LNCaP clone FGC (cell line): ENCODE measurements around the gene CPSF6.
"Not testable (repeated sequence)": the region's sequence is repeated elsewhere in the genome, so short reads cannot be mapped to it uniquely, and the experiment has no call there.

Source experiments
- DNase-seq: peaks from one replicate; pipeline ENCODE4 v3.0.0-alpha.2; 2011; ENCODE audit warnings: low read depth
- H3K4me3 ChIP-seq: 2 replicates; pipeline ENCODE4 v1.5.1; 2011; ENCODE audit warnings: mild to moderate bottlenecking, low read depth, low read length, control low read depth
- TF ChIP-seq, protein P1 (sequence below): IDR thresholded peaks from 2 replicates; pipeline ENCODE4 v1.5.1; 2012; ENCODE audit warnings: mild to moderate bottlenecking; ENCODE audit not compliant: control insufficient read depth, insufficient read depth; ENCODE audit errors: extremely low read depth

Gene CPSF6

DNA sequence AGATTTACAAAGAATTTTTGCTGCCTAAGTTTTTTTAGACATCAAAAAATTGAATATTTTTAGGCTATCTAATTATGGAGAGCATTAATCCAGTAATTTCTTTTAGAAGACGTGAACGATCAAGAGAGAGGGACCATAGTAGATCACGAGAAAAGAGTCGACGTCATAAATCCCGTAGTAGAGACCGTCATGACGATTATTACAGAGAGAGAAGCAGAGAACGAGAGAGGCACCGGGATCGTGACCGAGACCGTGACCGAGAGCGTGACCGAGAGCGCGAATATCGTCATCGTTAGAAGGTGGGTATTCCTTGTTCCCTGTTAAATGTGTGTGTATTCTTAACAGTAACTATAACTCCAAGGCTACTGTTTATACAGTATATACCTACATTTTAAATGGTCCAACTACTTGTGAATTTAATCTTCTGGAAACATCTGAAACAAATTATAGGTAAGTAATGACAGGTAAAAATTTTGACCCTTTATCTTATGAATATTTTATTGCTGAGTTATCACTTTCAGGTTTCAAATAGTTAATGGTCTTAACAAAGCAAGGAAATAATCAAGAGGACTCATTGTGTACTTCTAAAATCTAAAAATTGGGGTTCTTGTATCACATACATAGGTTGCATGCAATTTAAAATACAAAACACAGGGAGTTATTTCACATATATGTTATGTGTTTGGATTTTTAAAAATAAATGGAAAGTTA is 23.1 kb downstream of the CPSF6 start:
- DNase-seq = no peak
- TF ChIP-seq, protein P1, sequence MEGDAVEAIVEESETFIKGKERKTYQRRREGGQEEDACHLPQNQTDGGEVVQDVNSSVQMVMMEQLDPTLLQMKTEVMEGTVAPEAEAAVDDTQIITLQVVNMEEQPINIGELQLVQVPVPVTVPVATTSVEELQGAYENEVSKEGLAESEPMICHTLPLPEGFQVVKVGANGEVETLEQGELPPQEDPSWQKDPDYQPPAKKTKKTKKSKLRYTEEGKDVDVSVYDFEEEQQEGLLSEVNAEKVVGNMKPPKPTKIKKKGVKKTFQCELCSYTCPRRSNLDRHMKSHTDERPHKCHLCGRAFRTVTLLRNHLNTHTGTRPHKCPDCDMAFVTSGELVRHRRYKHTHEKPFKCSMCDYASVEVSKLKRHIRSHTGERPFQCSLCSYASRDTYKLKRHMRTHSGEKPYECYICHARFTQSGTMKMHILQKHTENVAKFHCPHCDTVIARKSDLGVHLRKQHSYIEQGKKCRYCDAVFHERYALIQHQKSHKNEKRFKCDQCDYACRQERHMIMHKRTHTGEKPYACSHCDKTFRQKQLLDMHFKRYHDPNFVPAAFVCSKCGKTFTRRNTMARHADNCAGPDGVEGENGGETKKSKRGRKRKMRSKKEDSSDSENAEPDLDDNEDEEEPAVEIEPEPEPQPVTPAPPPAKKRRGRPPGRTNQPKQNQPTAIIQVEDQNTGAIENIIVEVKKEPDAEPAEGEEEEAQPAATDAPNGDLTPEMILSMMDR = no peak
- no peak overlapping the region for H3K4me3 ChIP-seq

DNA sequence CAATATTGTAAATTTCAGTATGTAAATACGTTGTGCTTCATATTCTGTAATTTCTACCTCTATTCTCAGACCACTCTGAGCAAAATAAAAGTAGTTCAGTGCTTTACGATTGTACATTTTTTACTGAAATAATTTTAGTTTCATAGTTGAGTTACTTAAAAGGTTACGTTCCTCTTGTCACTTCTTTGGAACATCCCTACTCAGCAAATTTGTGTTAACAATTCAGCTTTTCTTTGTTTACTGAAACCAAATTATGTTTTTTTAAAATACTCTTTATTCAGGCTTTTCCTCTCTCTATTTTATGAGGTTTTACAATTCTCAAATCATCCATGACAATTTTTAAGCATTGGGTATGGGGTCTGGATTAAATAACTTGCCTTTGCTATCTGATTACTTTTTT is 25.8 kb downstream of the CPSF6 start:
- DNase-seq = no peak
- TF ChIP-seq, protein P1 = no peak
- H3K4me3 ChIP-seq = no peak overlapping the region

DNA sequence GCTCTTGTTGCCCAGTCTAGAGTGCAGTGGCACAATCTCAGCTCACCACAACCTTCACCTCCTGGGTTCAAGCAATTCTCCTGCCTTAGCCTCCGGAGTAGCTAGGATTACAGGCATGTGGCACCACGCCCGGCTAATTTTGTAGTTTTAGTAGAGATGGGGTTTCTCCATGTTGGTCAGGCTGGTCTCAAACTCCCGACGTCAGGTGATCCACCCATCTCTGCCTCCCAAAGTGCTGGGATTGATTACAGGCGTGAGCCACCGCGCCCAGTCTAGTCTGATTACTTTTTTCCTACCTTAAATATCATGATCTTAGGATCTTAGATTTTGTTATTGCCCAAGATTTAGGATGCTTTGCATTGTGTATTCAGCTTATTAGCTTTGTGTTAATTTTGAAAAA is 26.3 kb downstream of the CPSF6 start:
- not testable (repeated sequence) for H3K4me3 ChIP-seq, DNase-seq

DNA sequence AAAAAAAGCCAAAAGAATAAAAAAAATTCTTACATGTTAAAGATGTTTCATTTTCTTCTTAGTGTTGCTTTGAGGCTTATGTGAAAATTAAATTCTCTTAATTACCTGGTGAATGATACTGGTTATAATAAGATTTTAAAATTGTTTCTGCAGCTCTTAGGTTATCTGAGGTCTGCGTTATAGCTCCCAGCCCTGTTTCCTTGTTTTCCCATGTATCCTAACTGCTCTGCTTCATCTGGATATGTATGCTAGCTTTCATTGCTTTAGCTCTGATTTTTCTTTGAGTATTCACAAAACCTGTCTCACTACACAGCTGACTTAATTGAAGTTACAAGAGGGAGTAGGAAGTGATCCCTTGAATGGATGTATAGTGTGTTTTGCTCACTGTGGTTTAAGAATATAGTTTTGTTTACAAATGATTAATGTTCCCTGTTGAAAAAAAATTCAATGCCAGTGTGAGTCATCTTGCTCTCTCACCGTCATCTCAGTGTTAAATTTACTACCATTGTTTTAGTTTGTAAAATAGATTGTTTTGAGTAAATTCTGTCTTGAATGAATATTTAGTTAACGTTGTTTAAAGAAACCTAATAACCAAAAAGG is 26.8 kb downstream of the CPSF6 start:
- no peak overlapping the region for H3K4me3 ChIP-seq
- TF ChIP-seq, protein P1 = no peak
- no peak for DNase-seq

DNA sequence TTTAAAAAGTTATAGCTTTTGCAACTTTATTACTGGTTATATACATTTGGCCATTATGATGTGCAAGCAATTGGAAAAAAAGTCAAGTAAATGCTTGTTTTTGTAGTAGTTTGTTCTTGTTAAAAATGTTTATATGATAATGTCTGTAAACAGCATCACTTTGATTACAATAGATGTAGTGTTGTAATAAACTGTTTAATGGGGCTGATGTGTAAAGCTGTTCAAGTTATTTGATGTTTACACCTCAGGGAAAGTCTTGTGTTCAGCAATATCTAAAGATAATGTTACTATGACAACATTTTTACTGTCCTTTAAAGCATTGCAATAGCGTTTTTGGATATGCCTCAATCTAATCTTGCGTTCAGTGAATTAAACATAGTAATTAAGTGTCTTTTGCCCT is 30.4 kb downstream of the CPSF6 start:
- no peak overlapping the region for H3K4me3 ChIP-seq
- DNase-seq = peak; percentile 53
- TF ChIP-seq, protein P1 = no peak

DNA sequence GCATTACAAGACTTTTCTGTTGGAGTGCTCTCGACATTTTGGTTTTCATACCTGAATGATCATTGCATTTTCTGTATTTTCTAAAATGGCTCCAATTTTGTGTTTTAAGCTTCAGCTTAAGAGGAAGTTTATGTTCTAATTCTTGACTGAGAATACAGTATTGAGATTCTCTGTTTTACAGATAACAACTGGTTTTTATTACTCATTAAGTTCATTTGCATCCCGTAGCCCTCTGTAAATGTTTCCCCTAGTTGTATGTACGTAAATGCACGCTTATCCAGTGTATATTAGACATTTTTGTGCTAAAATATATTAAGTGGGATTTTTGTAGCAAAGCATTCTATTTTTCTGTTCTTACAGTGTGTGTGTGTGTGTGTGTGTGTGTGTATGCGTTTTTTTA is 33.1 kb downstream of the CPSF6 start:
- TF ChIP-seq, protein P1 = no peak
- H3K4me3 ChIP-seq = no peak overlapping the region
- DNase-seq = no peak

DNA sequence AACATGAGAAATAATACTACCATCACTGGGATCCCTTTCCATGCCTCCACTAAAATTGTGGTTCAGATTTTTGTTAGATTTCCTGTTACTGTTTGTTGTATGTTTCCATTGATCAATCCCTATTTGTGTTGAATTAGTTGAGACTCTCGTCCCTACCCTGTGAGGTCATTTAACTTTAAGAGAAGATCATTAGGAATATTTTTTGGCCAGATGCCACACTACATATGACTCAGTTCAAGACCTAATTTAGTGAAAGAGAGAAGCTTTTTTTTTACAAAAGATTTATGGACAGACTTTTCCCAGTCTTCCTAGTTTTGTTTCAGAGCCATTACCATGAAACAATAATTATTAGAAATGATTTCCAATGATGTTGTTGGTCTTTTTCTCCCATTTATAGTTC is 35.5 kb downstream of the CPSF6 start:
- TF ChIP-seq, protein P1 = no peak

More for the DNA sequence above, 35.5 kb downstream of the CPSF6 start:
- no peak for DNase-seq
- H3K4me3 ChIP-seq = no peak overlapping the region
